Transverse colon (tissue), 4 donors: ENCODE results near the gene CHMP5.
A peak's percentile ranks its signal among the peaks of the same experiment; 100 is the strongest.

Experiments used
- CTCF ChIP-seq, 5 experiments: fragments of 200-600 bp in 3 of 5; fragments of 450-650 bp in 2 of 5; sonication (generic) in 3 of 5; IDR thresholded peaks; 1 replicate in 2 of 5; 2 replicates in 3 of 5; pipeline ENCODE4 v1.5.1; 2016 to 2017; ENCODE audit warnings: antibody characterized with exemption in 5 of 5, inconsistent platforms in 3 of 5, mild to moderate bottlenecking in 2 of 5, moderate library complexity in 1 of 5
- EP300 ChIP-seq: sonication (generic); formaldehyde crosslinking; IDR thresholded peaks from one replicate; pipeline ENCODE4 v1.6.1; 2017; ENCODE audit warnings: antibody characterized with exemption, low read depth
- POLR2A ChIP-seq: fragments of 450-650 bp; IDR thresholded peaks from one replicate; pipeline ENCODE4 v1.6.1; 2016; ENCODE audit warnings: antibody characterized with exemption, mild to moderate bottlenecking, moderate library complexity
- POLR2AphosphoS5 ChIP-seq, 3 donors: sonication (generic); formaldehyde crosslinking; IDR thresholded peaks; one replicate each; pipeline ENCODE4 v1.6.1; 2016; ENCODE audit warnings: antibody characterized with exemption in 3 of 3

- peak in 2 of 3 donors; percentile 27 to 34 for TF ChIP-seq POLR2AphosphoS5 (IDR thresholded peaks at IDR 0.05)
- TF ChIP-seq CTCF (IDR thresholded peaks at IDR 0.05): no peak
- no peak for TF ChIP-seq EP300
- no peak for TF ChIP-seq POLR2A
These were observed 7.2 kb downstream of the CHMP5 start for GRCh38 chr9:33272061-33272460.
